HL-60 (cell line): Measurements from ENCODE around the gene MED31.
A peak's percentile ranks its signal among the peaks of the same experiment; 100 is the strongest.

Source experiments
- DNase-seq, 2 experiments: peaks; one replicate each; pipeline ENCODE4 v3.0.0-alpha.2; 2010 to 2020; ENCODE audit warnings: low read depth in 1 of 2, low spot score in 1 of 2
- H3K27ac ChIP-seq: fragments of 250-450 bp; sonication (Bioruptor Pico); replicated peaks from 2 replicates; pipeline ENCODE4 v1.5.1; 2020; ENCODE audit warnings: mild to moderate bottlenecking, moderate library complexity
- H3K27me3 ChIP-seq: fragments of 250-450 bp; sonication (Bioruptor Pico); 2 replicates; pipeline ENCODE4 v1.5.1; 2021; ENCODE audit warnings: mild to moderate bottlenecking, moderate library complexity; ENCODE audit not compliant: insufficient read depth, poor library complexity, severe bottlenecking
- H3K4me3 ChIP-seq: replicated peaks from 2 replicates; pipeline ENCODE4 v1.5.1; 2011; ENCODE audit warnings: mild to moderate bottlenecking, control low read depth, low read length; ENCODE audit not compliant: insufficient read depth
- GABPA ChIP-seq: IDR thresholded peaks from 2 replicates; pipeline ENCODE4 v1.6.1; 2012; ENCODE audit warnings: low read depth
- POLR2AphosphoS5 ChIP-seq: IDR thresholded peaks from 2 replicates; pipeline ENCODE4 v1.6.1; 2012; ENCODE audit warnings: low read depth
- SPI1 ChIP-seq: IDR thresholded peaks from 2 replicates; pipeline ENCODE4 v1.6.1; 2012; ENCODE audit warnings: low read depth, mild to moderate bottlenecking, borderline replicate concordance
- TF ChIP-seq, protein P1 (sequence below): IDR thresholded peaks from 2 replicates; pipeline ENCODE4 v1.6.1; 2012; ENCODE audit warnings: low read depth; ENCODE audit not compliant: insufficient replicate concordance
- TF ChIP-seq, protein P2 (sequence below): IDR thresholded peaks from one replicate; pipeline ENCODE4 v1.5.1; 2011; ENCODE audit warnings: low read length, control low read depth, inconsistent platforms; ENCODE audit not compliant: insufficient read depth

Gene MED31

DNA sequence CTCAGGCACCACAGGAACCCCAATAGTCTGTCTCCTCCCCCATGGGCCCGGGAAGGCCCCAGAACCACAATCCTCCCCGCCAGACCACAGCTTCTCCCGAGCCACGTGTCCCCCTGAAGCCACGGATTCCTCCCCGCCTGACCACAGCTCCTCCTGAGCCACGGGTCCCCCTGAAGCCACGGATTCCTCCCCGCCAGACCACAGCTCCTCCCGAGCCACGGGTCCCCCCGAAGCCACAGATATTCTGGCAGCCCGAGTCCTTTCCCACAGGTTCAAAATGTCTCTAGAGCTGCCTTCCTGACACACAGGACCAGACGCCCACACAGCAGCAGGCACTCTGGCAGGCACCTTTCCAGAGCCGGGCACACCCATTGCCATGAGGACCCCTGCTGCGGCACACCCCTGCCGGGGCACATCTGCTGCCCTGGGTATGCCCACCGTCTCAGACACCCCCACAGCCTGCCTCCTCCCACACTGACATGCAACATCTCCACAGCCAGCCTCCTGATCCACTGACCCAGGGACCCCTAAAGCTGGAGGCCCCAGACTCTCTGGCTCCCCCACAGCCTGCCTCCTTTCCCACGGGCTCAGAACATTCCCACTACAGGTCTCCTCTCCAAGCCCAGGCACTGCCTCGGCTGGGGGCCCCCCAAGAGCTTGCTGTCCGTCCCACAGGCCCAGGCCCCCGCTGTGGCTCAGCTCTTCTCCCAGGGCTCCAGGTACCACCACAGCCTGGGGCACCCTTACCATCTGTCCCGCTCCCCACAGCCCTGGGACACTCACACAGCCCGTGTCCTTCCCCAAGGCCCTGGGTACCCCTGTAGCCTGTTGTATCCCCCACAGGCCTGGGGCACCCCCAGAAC, 13.1 kb downstream of the MED31 start:
- Histone ChIP-seq H3K27me3 (no peaks in the 10 kb centered on the region), H3K4me3 (no peak overlapping the region), H3K27ac (no peak overlapping the region)
- TF ChIP-seq GABPA, result no peak
- TF ChIP-seq, protein P1, sequence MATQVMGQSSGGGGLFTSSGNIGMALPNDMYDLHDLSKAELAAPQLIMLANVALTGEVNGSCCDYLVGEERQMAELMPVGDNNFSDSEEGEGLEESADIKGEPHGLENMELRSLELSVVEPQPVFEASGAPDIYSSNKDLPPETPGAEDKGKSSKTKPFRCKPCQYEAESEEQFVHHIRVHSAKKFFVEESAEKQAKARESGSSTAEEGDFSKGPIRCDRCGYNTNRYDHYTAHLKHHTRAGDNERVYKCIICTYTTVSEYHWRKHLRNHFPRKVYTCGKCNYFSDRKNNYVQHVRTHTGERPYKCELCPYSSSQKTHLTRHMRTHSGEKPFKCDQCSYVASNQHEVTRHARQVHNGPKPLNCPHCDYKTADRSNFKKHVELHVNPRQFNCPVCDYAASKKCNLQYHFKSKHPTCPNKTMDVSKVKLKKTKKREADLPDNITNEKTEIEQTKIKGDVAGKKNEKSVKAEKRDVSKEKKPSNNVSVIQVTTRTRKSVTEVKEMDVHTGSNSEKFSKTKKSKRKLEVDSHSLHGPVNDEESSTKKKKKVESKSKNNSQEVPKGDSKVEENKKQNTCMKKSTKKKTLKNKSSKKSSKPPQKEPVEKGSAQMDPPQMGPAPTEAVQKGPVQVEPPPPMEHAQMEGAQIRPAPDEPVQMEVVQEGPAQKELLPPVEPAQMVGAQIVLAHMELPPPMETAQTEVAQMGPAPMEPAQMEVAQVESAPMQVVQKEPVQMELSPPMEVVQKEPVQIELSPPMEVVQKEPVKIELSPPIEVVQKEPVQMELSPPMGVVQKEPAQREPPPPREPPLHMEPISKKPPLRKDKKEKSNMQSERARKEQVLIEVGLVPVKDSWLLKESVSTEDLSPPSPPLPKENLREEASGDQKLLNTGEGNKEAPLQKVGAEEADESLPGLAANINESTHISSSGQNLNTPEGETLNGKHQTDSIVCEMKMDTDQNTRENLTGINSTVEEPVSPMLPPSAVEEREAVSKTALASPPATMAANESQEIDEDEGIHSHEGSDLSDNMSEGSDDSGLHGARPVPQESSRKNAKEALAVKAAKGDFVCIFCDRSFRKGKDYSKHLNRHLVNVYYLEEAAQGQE, result no peak
- no peak for TF ChIP-seq SPI1
- TF ChIP-seq, protein P2, sequence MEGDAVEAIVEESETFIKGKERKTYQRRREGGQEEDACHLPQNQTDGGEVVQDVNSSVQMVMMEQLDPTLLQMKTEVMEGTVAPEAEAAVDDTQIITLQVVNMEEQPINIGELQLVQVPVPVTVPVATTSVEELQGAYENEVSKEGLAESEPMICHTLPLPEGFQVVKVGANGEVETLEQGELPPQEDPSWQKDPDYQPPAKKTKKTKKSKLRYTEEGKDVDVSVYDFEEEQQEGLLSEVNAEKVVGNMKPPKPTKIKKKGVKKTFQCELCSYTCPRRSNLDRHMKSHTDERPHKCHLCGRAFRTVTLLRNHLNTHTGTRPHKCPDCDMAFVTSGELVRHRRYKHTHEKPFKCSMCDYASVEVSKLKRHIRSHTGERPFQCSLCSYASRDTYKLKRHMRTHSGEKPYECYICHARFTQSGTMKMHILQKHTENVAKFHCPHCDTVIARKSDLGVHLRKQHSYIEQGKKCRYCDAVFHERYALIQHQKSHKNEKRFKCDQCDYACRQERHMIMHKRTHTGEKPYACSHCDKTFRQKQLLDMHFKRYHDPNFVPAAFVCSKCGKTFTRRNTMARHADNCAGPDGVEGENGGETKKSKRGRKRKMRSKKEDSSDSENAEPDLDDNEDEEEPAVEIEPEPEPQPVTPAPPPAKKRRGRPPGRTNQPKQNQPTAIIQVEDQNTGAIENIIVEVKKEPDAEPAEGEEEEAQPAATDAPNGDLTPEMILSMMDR, result no peak
- no peak for TF ChIP-seq POLR2AphosphoS5
- no peak for DNase-seq

DNA sequence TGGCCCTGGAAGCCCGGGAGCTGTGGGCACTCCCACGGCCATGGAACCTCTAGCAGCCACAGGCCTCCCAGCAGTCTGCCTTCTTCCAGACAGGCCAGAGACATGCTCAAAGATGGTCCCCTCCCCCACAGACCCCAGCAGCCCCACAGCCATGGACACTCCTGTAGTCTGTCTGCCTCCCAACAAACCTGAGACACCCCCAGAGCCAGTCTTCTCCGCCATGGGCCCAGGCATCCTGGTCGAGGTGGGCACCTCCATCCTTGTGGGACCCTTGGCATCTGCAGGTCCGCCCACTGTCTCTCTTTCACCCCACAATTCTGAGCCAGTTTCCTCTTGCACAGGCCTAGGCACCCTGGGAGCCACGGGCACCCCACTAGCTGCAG, 14.0 kb downstream of the MED31 start:
- TF ChIP-seq, protein P1, result no peak
- TF ChIP-seq, protein P2, result no peak
- TF ChIP-seq SPI1 (no peak), POLR2AphosphoS5 (no peak), GABPA (no peak)

DNA sequence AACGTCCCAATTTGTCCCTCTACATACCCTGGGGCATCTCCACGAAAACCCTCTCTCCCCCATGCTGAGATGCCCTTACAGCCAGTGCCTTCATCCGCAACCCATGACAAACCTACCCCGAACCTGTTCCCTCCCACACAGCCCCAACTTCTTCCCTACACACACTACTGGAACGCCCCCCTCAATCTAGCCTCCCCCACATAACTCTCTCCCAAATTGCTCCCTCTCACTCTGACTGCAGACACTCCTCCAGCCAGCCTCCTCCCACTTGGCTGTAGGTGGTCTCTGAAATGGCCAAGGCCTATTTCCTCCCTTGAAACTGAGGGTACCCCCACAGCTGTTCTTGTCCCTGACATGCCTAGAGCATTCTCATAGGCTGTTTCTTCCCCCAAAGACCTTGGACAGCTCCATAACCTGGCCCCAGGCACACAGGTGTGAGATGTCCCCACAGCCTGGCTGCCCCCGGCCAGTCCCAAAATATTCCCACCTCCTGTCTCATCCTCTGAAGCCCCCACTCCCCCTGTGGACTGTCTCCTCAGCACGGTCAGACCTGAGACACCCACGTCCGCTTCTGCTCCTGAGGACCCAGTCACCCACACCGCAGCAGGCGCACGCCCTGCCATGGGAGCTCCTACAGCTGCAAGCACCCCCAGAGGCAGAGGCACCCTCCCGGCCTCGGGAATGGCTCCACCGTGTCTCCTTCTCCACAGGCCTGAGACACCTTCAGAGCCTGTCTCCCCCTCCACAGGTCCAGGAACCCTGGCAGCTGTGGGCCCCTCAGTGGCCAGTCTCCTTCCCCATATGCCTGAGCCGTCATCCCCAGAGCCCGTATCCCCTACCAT, 14.6 kb downstream of the MED31 start:
- TF ChIP-seq POLR2AphosphoS5 (no peak), GABPA (no peak), SPI1 (no peak)
- TF ChIP-seq, protein P1, result peak; percentile 75
- TF ChIP-seq, protein P2, result no peak
- Histone ChIP-seq H3K27ac (no peak overlapping the region), H3K27me3 (no peaks in the 10 kb centered on the region), H3K4me3 (no peak overlapping the region)
- no peak for DNase-seq

More for the DNA sequence above, 14.0 kb downstream of the MED31 start:
- Histone ChIP-seq H3K27ac (no peak overlapping the region), H3K4me3 (no peak overlapping the region), H3K27me3 (no peaks in the 10 kb centered on the region)
- DNase-seq, result no peak
